Ishikawa (cell line): ENCODE data around the gene CCDC192.

Experiments used
- CEBPB ChIP-seq: IDR thresholded peaks from 2 replicates; pipeline ENCODE4 v1.6.1; 2012
- CREB1 ChIP-seq: IDR thresholded peaks from 2 replicates; pipeline ENCODE4 v1.6.1; 2012; ENCODE audit warnings: low read depth
- EGR1 ChIP-seq: IDR thresholded peaks from 2 replicates; pipeline ENCODE4 v1.6.1; 2012
- EP300 ChIP-seq: IDR thresholded peaks from 2 replicates; pipeline ENCODE4 v1.6.1; 2012; ENCODE audit warnings: borderline replicate concordance
- FOXM1 ChIP-seq: IDR thresholded peaks from 2 replicates; pipeline ENCODE4 v1.6.1; 2012; ENCODE audit warnings: low read depth, borderline replicate concordance
- MAX ChIP-seq: IDR thresholded peaks from 2 replicates; pipeline ENCODE4 v1.6.1; 2012
- NFIC ChIP-seq: IDR thresholded peaks from 2 replicates; pipeline ENCODE4 v1.6.1; 2012
- RAD21 ChIP-seq: IDR thresholded peaks from 2 replicates; pipeline ENCODE4 v1.6.1; 2012; ENCODE audit warnings: low read depth
- REST ChIP-seq: IDR thresholded peaks from 2 replicates; pipeline ENCODE4 v1.6.1; 2012; ENCODE audit warnings: low read depth, mild to moderate bottlenecking
- TAF1 ChIP-seq: IDR thresholded peaks from 2 replicates; pipeline ENCODE4 v1.6.1; 2012; ENCODE audit warnings: low read depth, mild to moderate bottlenecking
- TCF12 ChIP-seq: IDR thresholded peaks from 2 replicates; pipeline ENCODE4 v1.6.1; 2012; ENCODE audit warnings: low read depth
- TEAD4 ChIP-seq: IDR thresholded peaks from 2 replicates; pipeline ENCODE4 v1.6.1; 2012
- YY1 ChIP-seq: IDR thresholded peaks from 2 replicates; pipeline ENCODE4 v1.6.1; 2012; ENCODE audit warnings: low read depth
- ZBTB7A ChIP-seq: IDR thresholded peaks from 2 replicates; pipeline ENCODE4 v1.6.1; 2012; ENCODE audit warnings: low read depth
- TF ChIP-seq, protein P1 (sequence below): IDR thresholded peaks from 2 replicates; pipeline ENCODE4 v1.6.1; 2012

The CCDC192 gene, protein sequence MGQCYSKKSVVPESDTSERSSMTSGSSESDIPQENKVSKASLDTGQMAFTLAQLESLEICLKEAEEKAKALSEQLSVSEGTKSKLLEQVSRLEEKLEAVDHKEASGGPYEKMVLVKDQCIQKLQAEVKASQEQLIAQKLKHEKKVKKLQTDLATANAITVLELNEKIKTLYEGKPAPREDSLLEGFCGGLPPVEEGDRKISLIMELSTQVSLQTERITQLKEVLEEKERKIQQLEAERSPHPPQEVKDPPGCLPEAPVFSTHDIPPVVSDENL

GRCh38 chr5:127702926-127703561 lies at the start of gene CCDC192:
Gene CCDC192, plus strand, starts transcription at chr5:127703391. Its CDS starts 55 bp downstream, at chr5:127703446.
- TF ChIP-seq TAF1 (no peak), CEBPB (no peak), ZBTB7A (no peak), RAD21 (no peak), EP300 (no peak), TCF12 (no peak), EGR1 (no peak), NFIC (no peak), CREB1 (no peak), YY1 (no peak), REST (no peak), FOXM1 (no peak), TEAD4 (no peak), MAX (no peak)
- TF ChIP-seq, protein P1, sequence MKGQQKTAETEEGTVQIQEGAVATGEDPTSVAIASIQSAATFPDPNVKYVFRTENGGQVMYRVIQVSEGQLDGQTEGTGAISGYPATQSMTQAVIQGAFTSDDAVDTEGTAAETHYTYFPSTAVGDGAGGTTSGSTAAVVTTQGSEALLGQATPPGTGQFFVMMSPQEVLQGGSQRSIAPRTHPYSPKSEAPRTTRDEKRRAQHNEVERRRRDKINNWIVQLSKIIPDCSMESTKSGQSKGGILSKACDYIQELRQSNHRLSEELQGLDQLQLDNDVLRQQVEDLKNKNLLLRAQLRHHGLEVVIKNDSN: no peak

DNA sequence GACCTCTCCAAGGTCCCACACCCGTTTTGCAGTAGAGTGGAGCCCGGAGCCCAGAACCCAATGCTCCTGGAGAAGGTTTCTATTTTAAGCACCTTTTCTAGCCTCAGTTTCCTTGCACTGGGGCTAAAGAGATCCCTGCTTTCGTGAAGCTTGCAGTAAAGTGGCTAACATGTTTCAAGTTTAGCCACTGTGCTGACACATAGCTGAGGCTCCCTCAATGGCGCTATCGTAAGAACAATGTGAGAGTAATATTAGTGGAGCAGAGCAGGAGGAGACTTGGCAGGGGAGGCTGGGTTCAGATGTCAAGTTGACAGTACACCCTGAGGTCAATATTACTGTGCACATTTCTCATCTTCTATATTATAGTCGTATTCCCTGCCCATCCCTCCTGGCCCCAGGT lies 46.4 kb upstream of the CCDC192 start:
- no peak for TF ChIP-seq TCF12
- TF ChIP-seq CREB1: no peak
- TF ChIP-seq NFIC: no peak
- no peak for TF ChIP-seq MAX
- TF ChIP-seq REST: no peak
- no peak for TF ChIP-seq RAD21
- TF ChIP-seq, protein P1: no peak
- TF ChIP-seq TAF1: no peak
- TF ChIP-seq YY1: no peak

GRCh38 chr5:127660047-127660733 lies 43.0 kb upstream of the CCDC192 start:
- no peak for TF ChIP-seq FOXM1
- TF ChIP-seq ZBTB7A: no peak
- TF ChIP-seq CEBPB: no peak
- no peak for TF ChIP-seq TCF12
- TF ChIP-seq YY1: no peak
- no peak for TF ChIP-seq EP300
- TF ChIP-seq TEAD4: no peak
- TF ChIP-seq CREB1: no peak
- TF ChIP-seq RAD21: no peak
- TF ChIP-seq EGR1: no peak
- TF ChIP-seq REST: no peak
- TF ChIP-seq, protein P1: no peak
- TF ChIP-seq NFIC: no peak
- TF ChIP-seq MAX: no peak
- no peak for TF ChIP-seq TAF1
